CD14-positive monocyte (primary cell): ENCODE results near the gene BCAT1. TPM values are rescaled to one million over a fixed set of nuclear protein-coding genes. Genes with fewer than 3 reads are reported as not detected.

Source experiments
- DNase-seq, 3 donors: peaks; one replicate each; pipeline ENCODE4 v3.0.0-alpha.2; 2011 to 2022
- H2AFZ ChIP-seq: 2 replicates; pipeline ENCODE4 v1.6.0; 2012; ENCODE audit warnings: mild to moderate bottlenecking, low read depth, low read length, inconsistent platforms; ENCODE audit not compliant: insufficient read depth, poor library complexity, severe bottlenecking
- H3K27ac ChIP-seq, 2 donors: 1 replicate in 1 of 2; 2 replicates in 1 of 2; pipeline ENCODE4 v1.5.1; 2012 to 2013; ENCODE audit warnings: low read length in 2 of 2, control low read depth in 1 of 2, inconsistent platforms in 1 of 2, low read depth in 1 of 2, mild to moderate bottlenecking in 1 of 2
- H3K27me3 ChIP-seq, 2 donors: one replicate each; pipeline versions ENCODE4 v1.6.0 to v1.6.1; 2011 to 2013; ENCODE audit warnings: low read length in 2 of 2; ENCODE audit not compliant: control insufficient read depth in 2 of 2, insufficient read depth in 2 of 2
- H3K36me3 ChIP-seq, 2 donors: replicated peaks in 1 of 2; 1 replicate in 1 of 2; 2 replicates in 1 of 2; pipeline versions ENCODE4 v1.5.1 to v1.6.1; 2012 to 2013; ENCODE audit warnings: low read length in 2 of 2, control low read depth in 1 of 2, inconsistent platforms in 1 of 2, mild to moderate bottlenecking in 1 of 2; ENCODE audit not compliant: insufficient read depth in 2 of 2, control insufficient read depth in 1 of 2
- H3K4me1 ChIP-seq, 2 donors: 1 replicate in 1 of 2; 2 replicates in 1 of 2; pipeline versions ENCODE4 v1.5.1 to v1.6.1; 2012 to 2013; ENCODE audit warnings: low read length in 2 of 2, control low read depth in 1 of 2, inconsistent platforms in 1 of 2, mild to moderate bottlenecking in 1 of 2, moderate library complexity in 1 of 2; ENCODE audit not compliant: insufficient read depth in 2 of 2, control insufficient read depth in 1 of 2
- H3K4me2 ChIP-seq: replicated peaks from 2 replicates; pipeline ENCODE3; 2012; ENCODE audit warnings: low read length, moderate library complexity, mild to moderate bottlenecking; ENCODE audit not compliant: poor library complexity, severe bottlenecking; ENCODE audit errors: extremely low read depth
- H3K4me3 ChIP-seq, 3 experiments: fragments of 200-600 bp in 1 of 3; sonication (generic) in 1 of 3; replicated peaks in 1 of 3; 1 replicate in 2 of 3; 2 replicates in 1 of 3; pipeline ENCODE4 v1.5.1; 2011 to 2013; ENCODE audit warnings: low read length in 3 of 3, mild to moderate bottlenecking in 3 of 3, control low read depth in 2 of 3, low read depth in 2 of 3, inconsistent platforms in 1 of 3, moderate library complexity in 1 of 3
- H3K79me2 ChIP-seq: 2 replicates; pipeline ENCODE4 v1.6.0; 2012; ENCODE audit warnings: mild to moderate bottlenecking, control low read depth, inconsistent platforms, low read length, moderate library complexity; ENCODE audit not compliant: insufficient read depth
- H3K9ac ChIP-seq: 2 replicates; pipeline ENCODE4 v1.6.0; 2017; ENCODE audit warnings: low read length, mild to moderate bottlenecking; ENCODE audit not compliant: insufficient read depth, poor library complexity, severe bottlenecking
- H3K9me3 ChIP-seq, 2 donors: replicated peaks in 1 of 2; 1 replicate in 1 of 2; 2 replicates in 1 of 2; pipeline versions ENCODE4 v1.5.1 to v1.6.1; 2012 to 2013; ENCODE audit warnings: low read length in 2 of 2, control low read depth in 1 of 2; ENCODE audit not compliant: control insufficient read depth in 1 of 2, insufficient read depth in 1 of 2
- H4K20me1 ChIP-seq: 2 replicates; pipeline ENCODE4 v1.6.0; 2012; ENCODE audit warnings: mild to moderate bottlenecking, low read length, control low read depth, moderate library complexity; ENCODE audit not compliant: insufficient read depth
- H3K27ac Mint-ChIP-seq, 7 donors: one replicate each; pipeline ENCODE4 v1.8.0; 2020; ENCODE audit warnings: mild to moderate bottlenecking in 7 of 7, mixed read lengths in 7 of 7, moderate library complexity in 6 of 7, inconsistent platforms in 2 of 7
- H3K27me3 Mint-ChIP-seq, 3 donors: one replicate each; pipeline ENCODE4 v1.8.0; 2021 to 2022; ENCODE audit warnings: low read depth in 3 of 3, mild to moderate bottlenecking in 3 of 3, mixed read lengths in 3 of 3, moderate library complexity in 3 of 3, inconsistent platforms in 1 of 3
- H3K36me3 Mint-ChIP-seq, 2 donors: one replicate each; pipeline ENCODE4 v1.8.0; 2020; ENCODE audit warnings: mixed read lengths in 2 of 2, inconsistent platforms in 1 of 2, mild to moderate bottlenecking in 1 of 2
- H3K4me1 Mint-ChIP-seq: one replicate; pipeline ENCODE4 v1.8.0; 2020; ENCODE audit warnings: mild to moderate bottlenecking, mixed read lengths
- H3K4me3 Mint-ChIP-seq, 2 donors: one replicate each; pipeline ENCODE4 v1.8.0; 2020; ENCODE audit warnings: mild to moderate bottlenecking in 2 of 2, mixed read lengths in 2 of 2, moderate library complexity in 1 of 2
- H3K9me3 Mint-ChIP-seq, 7 donors: one replicate each; pipeline ENCODE4 v1.8.0; 2020 to 2022; ENCODE audit warnings: mixed read lengths in 7 of 7, mild to moderate bottlenecking in 6 of 7, moderate library complexity in 6 of 7, inconsistent platforms in 2 of 7
- CTCF ChIP-seq: fragments of 200-600 bp; IDR thresholded peaks from one replicate; pipeline ENCODE4 v1.8.0; 2022; ENCODE audit warnings: antibody characterized with exemption, mild to moderate bottlenecking
- WGBS: methylation state at CpG from one replicate; pipeline ENCODE4 v1.1.5; 2013; ENCODE audit warnings: missing lambda C conversion rate; ENCODE audit not compliant: insufficient coverage; 5-methylcytosine and 5-hydroxymethylcytosine counted together
- intact Hi-C, 2 donors: fragments of 100-400 bp; cut with micrococcal nuclease; formaldehyde crosslinking; loops; one replicate each; pipeline versions ENCODE4 v1.15.0 to v1.15.1; 2023
- polyA plus RNA-seq, 3 donors: library from polyadenylated mRNA; depleted of rRNA in 1 of 3; unstranded in 2 of 3; stranded (reverse) in 1 of 3; fragments of 300-500 nt in 2 of 3; fragments of >200 nt in 1 of 3; fragmentation: Illumina TruSeq in 2 of 3; gene quantifications; 1 replicate in 2 of 3; 2 replicates in 1 of 3; pipeline ENCODE4 v1.2.3, GENCODE V29; 2012 to 2021

BCAT1 gene
- polyA plus RNA-seq, 3 donors, result 3.5 to 16.9 (median 15.2) TPM

GRCh38 chr12:24974216-24974615 is 25.3 kb upstream of the BCAT1 start:
- Histone ChIP-seq H3K27me3 (no peaks in the 10 kb centered on the region), H3K4me2 (no peak overlapping the region), H3K4me1 (peaks cover 37 to 38% of the 10 kb centered on the region in 2 donors), H3K9ac (no peak overlapping the region), H3K36me3 (no peaks in the 10 kb centered on the region), H4K20me1 (no peaks in the 10 kb centered on the region), H3K79me2 (no peaks in the 10 kb centered on the region), H3K4me3 (no peak overlapping the region), H3K9me3 (peaks cover 5 to 6% of the 10 kb centered on the region in 2 donors), H2AFZ (no peak overlapping the region), H3K27ac (no peak overlapping the region)
- peaks cover 36% of the 10 kb centered on the region for H3K4me1 Mint-ChIP-seq
- no peaks in the 10 kb centered on the region for H3K27me3 Mint-ChIP-seq
- H3K36me3 Mint-ChIP-seq, result peaks cover 4 to 5% of the 10 kb centered on the region in 2 donors
- no peak for DNase-seq
- no peak overlapping the region for H3K27ac Mint-ChIP-seq
- peaks cover 4 to 15% (median 7%) of the 10 kb centered on the region in 7 donors for H3K9me3 Mint-ChIP-seq
- WGBS, result 100% methylated on average over 1 of the region's 3 CpGs
- intact Hi-C loops, result no loop called here
- no peak for TF ChIP-seq CTCF
- no peak overlapping the region for H3K4me3 Mint-ChIP-seq

GRCh38 chr12:24972078-24972477 is 23.2 kb upstream of the BCAT1 start:
- Histone ChIP-seq H3K4me3 (no peak overlapping the region), H2AFZ (no peak overlapping the region), H3K9me3 (peaks cover 5 to 6% of the 10 kb centered on the region in 2 donors), H3K4me2 (no peak overlapping the region), H3K79me2 (no peaks in the 10 kb centered on the region), H3K36me3 (no peaks in the 10 kb centered on the region), H3K4me1 (peaks cover 25 to 26% of the 10 kb centered on the region in 2 donors), H3K27me3 (no peaks in the 10 kb centered on the region), H4K20me1 (no peaks in the 10 kb centered on the region), H3K27ac (no peak overlapping the region), H3K9ac (no peak overlapping the region)
- no peak for TF ChIP-seq CTCF
- WGBS, result no CpG with 5 or more reads among the region's 1 CpG
- H3K36me3 Mint-ChIP-seq, result peaks cover 4 to 5% of the 10 kb centered on the region in 2 donors
- peaks cover 31% of the 10 kb centered on the region for H3K4me1 Mint-ChIP-seq
- no peaks in the 10 kb centered on the region for H3K27me3 Mint-ChIP-seq
- DNase-seq, result no peak
- H3K9me3 Mint-ChIP-seq, result peaks cover 4 to 15% (median 7%) of the 10 kb centered on the region in 7 donors
- H3K27ac Mint-ChIP-seq, result no peak overlapping the region
- intact Hi-C loops, result no loop called here
- H3K4me3 Mint-ChIP-seq, result no peak overlapping the region
